Measurements from ENCODE around the gene AMDHD2.
A peak's percentile ranks its signal among the peaks of the same experiment; 100 is the strongest.

Gene AMDHD2

GRCh38 chr16:2528161-2529060 lies 8.2 kb downstream of the AMDHD2 start:
- Histone ChIP-seq H3K36me3 (ENCODE audit: control insufficient read depth, insufficient read depth, low read length) (peaks cover 31% of the 10 kb centered on the region), H3K27me3 (replicated peaks; ENCODE audit: control insufficient read depth, insufficient read depth, low read length) (no peaks in the 10 kb centered on the region), H3K4me3 (replicated peaks; ENCODE audit: low read depth, low read length) (no peak overlapping the region)
- DNase-seq (ENCODE audit: extremely low read depth, insufficient read length), result no peak
- TF ChIP-seq CTCF (IDR thresholded peaks at IDR 0.05; ENCODE audit: insufficient read depth, low read length, poor library complexity, severe bottlenecking), result no peak

- Histone ChIP-seq H3K27me3 (replicated peaks; ENCODE audit: control insufficient read depth, insufficient read depth, low read length) (no peaks in the 10 kb centered on the region), H3K4me3 (replicated peaks; ENCODE audit: low read depth, low read length) (no peak overlapping the region), H3K36me3 (ENCODE audit: control insufficient read depth, insufficient read depth, low read length) (peaks cover 24% of the 10 kb centered on the region)
- no peak for DNase-seq (ENCODE audit: extremely low read depth, insufficient read length)
- TF ChIP-seq CTCF (IDR thresholded peaks at IDR 0.05; ENCODE audit: insufficient read depth, low read length, poor library complexity, severe bottlenecking), result no peak
Measured at GRCh38 chr16:2529061-2529931, 9.1 kb downstream of the AMDHD2 start.

- no peaks in the 10 kb centered on the region for H3K27me3 ChIP-seq (replicated peaks; ENCODE audit: control insufficient read depth, insufficient read depth, low read length)
- TF ChIP-seq CTCF (IDR thresholded peaks at IDR 0.05; ENCODE audit: insufficient read depth, low read length, poor library complexity, severe bottlenecking), result no peak
- no peak for DNase-seq (ENCODE audit: extremely low read depth, insufficient read length)
- H3K4me3 ChIP-seq (replicated peaks; ENCODE audit: low read depth, low read length), result no peak overlapping the region
- H3K36me3 ChIP-seq (ENCODE audit: control insufficient read depth, insufficient read depth, low read length), result peaks cover 24% of the 10 kb centered on the region
Measured at GRCh38 chr16:2529961-2530628, 9.9 kb downstream of the AMDHD2 start.

GRCh38 chr16:2530629-2531318 lies 10.6 kb downstream of the AMDHD2 start:
- Histone ChIP-seq H3K27me3 (replicated peaks; ENCODE audit: control insufficient read depth, insufficient read depth, low read length) (no peaks in the 10 kb centered on the region), H3K4me3 (replicated peaks; ENCODE audit: low read depth, low read length) (no peak overlapping the region), H3K36me3 (ENCODE audit: control insufficient read depth, insufficient read depth, low read length) (peaks cover 24% of the 10 kb centered on the region)
- no peak for DNase-seq (ENCODE audit: extremely low read depth, insufficient read length)
- no peak for TF ChIP-seq CTCF (IDR thresholded peaks at IDR 0.05; ENCODE audit: insufficient read depth, low read length, poor library complexity, severe bottlenecking)

- H3K36me3 ChIP-seq (ENCODE audit: control insufficient read depth, insufficient read depth, low read length), result peaks cover 20% of the 10 kb centered on the region
- no peak for DNase-seq (ENCODE audit: extremely low read depth, insufficient read length)
- H3K4me3 ChIP-seq (replicated peaks; ENCODE audit: low read depth, low read length), result peak within 1 kb of the TSS; percentile 77
- no peak for TF ChIP-seq CTCF (IDR thresholded peaks at IDR 0.05; ENCODE audit: insufficient read depth, low read length, poor library complexity, severe bottlenecking)
- no peaks in the 10 kb centered on the region for H3K27me3 ChIP-seq (replicated peaks; ENCODE audit: control insufficient read depth, insufficient read depth, low read length)
Measured at GRCh38 chr16:2531371-2531695, 11.2 kb downstream of the AMDHD2 start, which contains the start of gene CEMP1. TSS of gene CEMP1 (minus strand) at chr16:2531408. CDS start at chr16:2531073, 335 bp downstream.
